ENCODE results near the gene CLEC4G. TPM values are rescaled to one million over a fixed set of nuclear protein-coding genes. Genes with fewer than 3 reads are reported as not detected.

Gene CLEC4G
- total and polyA plus RNA-seq, 2 donors (not counting 3 experiments of a cell fraction or from before 2014, with no cell fraction given), result not detected

GRCh38 chr19:7718668-7719067, 13.2 kb downstream of the CLEC4G start:
- ChIA-PET CTCF (interaction anchor here (1.4 to 1.9 kb wide), 2 partner anchors 9 to 38 kb away, joined by 5 to 6 read pairs; partner anchors contain the start of gene TRAPPC5), POLR2A (no interaction called here)
- Histone ChIP-seq H3K9me3 (replicated peaks; ENCODE audit: control insufficient read depth, insufficient read depth, low read length) (no peaks in the 10 kb centered on the region), H3K9ac (replicated peaks; ENCODE audit: extremely low read depth, insufficient read depth, low read length) (no peak overlapping the region), H2AFZ (ENCODE audit: low read depth, low read length) (no peak overlapping the region), H3K4me2 (ENCODE audit: insufficient read depth, low read length) (no peak overlapping the region), H3K27ac (ENCODE audit: insufficient read depth, low read depth, low read length) (no peak overlapping the region), H3K79me2 (ENCODE audit: control insufficient read depth, insufficient read depth, low read length) (no peaks in the 10 kb centered on the region), H3K27me3 (ENCODE audit: control insufficient read depth in 2 of 2, insufficient read depth in 2 of 2, low read length in 2 of 2) (peaks cover 0 to 2% of the 10 kb centered on the region in 2 experiments), H3K4me1 (ENCODE audit: control insufficient read depth, extremely low read depth, insufficient read depth, low read length) (no peaks in the 10 kb centered on the region), H3K4me3 (replicated peaks in 1 of 3; ENCODE audit: insufficient read depth in 1 of 3, low read depth in 1 of 3, low read length in 3 of 3) (no peak overlapping the region), H4K20me1 (replicated peaks; ENCODE audit: control insufficient read depth, extremely low read depth, insufficient read depth, low read length) (no peaks in the 10 kb centered on the region), H3K9me1 (replicated peaks; ENCODE audit: control insufficient read depth, extremely low read depth, insufficient read depth, low read length) (no peaks in the 10 kb centered on the region), H3K36me3 (ENCODE audit: control insufficient read depth in 2 of 2, extremely low read depth in 1 of 2, insufficient read depth in 2 of 2, low read length in 2 of 2) (no peaks in the 10 kb centered on the region)
- dilution Hi-C loops (cut with MboI; ENCODE audit: extremely low pct_ligation_motif_present, low sequenced_read_pairs) (no loop called here), intact Hi-C loops (cut with micrococcal nuclease) (no loop called here)
- FAIRE-seq, result no peak
- no peak for TF ChIP-seq JUN (IDR thresholded peaks at IDR 0.05; ENCODE audit: borderline replicate concordance, insufficient read depth, insufficient read length, low read depth)
- TF ChIP-seq MAX (IDR thresholded peaks at IDR 0.05; ENCODE audit: insufficient read depth, insufficient read length), result no peak
- TF ChIP-seq FOS (IDR thresholded peaks at IDR 0.05; ENCODE audit: borderline replicate concordance, insufficient read depth, low read length), result no peak
- TF ChIP-seq, protein P1, sequence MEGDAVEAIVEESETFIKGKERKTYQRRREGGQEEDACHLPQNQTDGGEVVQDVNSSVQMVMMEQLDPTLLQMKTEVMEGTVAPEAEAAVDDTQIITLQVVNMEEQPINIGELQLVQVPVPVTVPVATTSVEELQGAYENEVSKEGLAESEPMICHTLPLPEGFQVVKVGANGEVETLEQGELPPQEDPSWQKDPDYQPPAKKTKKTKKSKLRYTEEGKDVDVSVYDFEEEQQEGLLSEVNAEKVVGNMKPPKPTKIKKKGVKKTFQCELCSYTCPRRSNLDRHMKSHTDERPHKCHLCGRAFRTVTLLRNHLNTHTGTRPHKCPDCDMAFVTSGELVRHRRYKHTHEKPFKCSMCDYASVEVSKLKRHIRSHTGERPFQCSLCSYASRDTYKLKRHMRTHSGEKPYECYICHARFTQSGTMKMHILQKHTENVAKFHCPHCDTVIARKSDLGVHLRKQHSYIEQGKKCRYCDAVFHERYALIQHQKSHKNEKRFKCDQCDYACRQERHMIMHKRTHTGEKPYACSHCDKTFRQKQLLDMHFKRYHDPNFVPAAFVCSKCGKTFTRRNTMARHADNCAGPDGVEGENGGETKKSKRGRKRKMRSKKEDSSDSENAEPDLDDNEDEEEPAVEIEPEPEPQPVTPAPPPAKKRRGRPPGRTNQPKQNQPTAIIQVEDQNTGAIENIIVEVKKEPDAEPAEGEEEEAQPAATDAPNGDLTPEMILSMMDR (IDR thresholded peaks at IDR 0.05; ENCODE audit: extremely low read depth in 1 of 2, insufficient read depth in 1 of 2, low read depth in 1 of 2, low read length in 2 of 2), result no peak
- no peak for TF ChIP-seq POLR2A (IDR thresholded peaks at IDR 0.05; ENCODE audit: low read depth, low read length)
- no peak for TF ChIP-seq GATA2 (IDR thresholded peaks at IDR 0.05; ENCODE audit: insufficient read depth, insufficient read length, low read depth, low read length)
- no peak for TF ChIP-seq MYC (IDR thresholded peaks at IDR 0.05; ENCODE audit: low read depth, low read length)
- no peak for TF ChIP-seq EZH2 (IDR thresholded peaks at IDR 0.05; ENCODE audit: borderline replicate concordance, low read depth, low read length, severe bottlenecking)
- no peak for TF ChIP-seq POLR2AphosphoS5 (IDR thresholded peaks at IDR 0.05; ENCODE audit: insufficient read depth, low read depth, low read length)
- BruUV-seq (replicated peaks), result no TSS peak
- DNase-seq (ENCODE audit: low read depth, low spot score), result no peak

Measured in endothelial cell of umbilical vein (primary cell).